ENCODE data around the gene S1PR5.
A peak's percentile ranks its signal among the peaks of the same experiment; 100 is the strongest.

S1PR5 gene

DNA sequence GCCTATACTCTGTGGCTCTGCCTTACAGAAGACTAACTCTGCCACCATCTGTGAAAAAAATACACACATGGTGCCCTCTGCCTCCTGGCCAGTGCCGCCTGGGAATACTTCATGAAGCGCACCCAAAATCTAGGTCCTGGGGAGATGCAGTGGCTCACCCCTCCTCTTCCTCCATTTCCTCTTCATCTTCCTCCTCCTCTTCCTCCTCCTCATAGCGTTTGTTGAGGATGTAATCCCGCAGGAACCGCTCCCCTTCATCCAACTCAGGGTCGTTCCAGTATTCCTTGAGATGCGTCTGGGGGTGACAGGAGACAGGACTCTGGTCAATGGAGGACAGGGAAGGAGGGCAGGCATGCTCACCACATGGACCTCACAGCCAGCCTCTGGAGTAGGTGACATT is 42.9 kb upstream of the S1PR5 start:
- DNase-seq (ENCODE audit: low read depth), result no peak
- H3K4me3 ChIP-seq (ENCODE audit: low read depth, low read length), result no peak overlapping the region
- TF ChIP-seq, protein P1, sequence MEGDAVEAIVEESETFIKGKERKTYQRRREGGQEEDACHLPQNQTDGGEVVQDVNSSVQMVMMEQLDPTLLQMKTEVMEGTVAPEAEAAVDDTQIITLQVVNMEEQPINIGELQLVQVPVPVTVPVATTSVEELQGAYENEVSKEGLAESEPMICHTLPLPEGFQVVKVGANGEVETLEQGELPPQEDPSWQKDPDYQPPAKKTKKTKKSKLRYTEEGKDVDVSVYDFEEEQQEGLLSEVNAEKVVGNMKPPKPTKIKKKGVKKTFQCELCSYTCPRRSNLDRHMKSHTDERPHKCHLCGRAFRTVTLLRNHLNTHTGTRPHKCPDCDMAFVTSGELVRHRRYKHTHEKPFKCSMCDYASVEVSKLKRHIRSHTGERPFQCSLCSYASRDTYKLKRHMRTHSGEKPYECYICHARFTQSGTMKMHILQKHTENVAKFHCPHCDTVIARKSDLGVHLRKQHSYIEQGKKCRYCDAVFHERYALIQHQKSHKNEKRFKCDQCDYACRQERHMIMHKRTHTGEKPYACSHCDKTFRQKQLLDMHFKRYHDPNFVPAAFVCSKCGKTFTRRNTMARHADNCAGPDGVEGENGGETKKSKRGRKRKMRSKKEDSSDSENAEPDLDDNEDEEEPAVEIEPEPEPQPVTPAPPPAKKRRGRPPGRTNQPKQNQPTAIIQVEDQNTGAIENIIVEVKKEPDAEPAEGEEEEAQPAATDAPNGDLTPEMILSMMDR (conservative IDR thresholded peaks at IDR 0.05; ENCODE audit: low read depth, low read length), result no peak

DNA sequence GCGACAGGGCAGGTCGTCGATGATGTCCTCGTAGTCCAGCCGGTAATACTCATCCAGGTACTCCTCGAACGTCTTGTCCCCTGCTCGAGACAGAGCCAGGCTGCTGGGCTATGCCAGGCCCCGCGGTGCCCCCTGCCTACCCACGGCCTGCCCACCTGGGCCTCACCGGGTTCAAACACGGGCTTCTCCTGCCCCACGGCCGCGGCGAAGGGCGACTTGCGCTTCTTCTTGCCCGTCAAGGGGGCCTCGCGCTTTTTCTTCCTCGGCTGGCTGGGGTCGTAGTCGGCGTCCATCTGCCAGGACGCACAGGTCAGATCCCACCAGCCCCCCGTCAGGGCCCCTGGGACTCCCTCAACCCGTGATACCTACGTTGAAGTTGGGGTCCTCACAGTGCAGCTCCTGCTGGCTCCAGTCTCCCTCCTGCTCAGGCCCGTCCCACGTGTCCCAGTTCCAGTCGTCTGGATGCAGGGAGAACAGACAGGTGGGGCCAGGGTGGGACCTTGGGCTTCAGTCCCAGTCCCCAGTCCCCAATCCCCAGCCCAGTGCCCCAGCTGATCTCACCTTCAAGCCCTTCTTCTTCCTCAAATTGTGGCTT is 40.5 kb upstream of the S1PR5 start:
- DNase-seq (ENCODE audit: low read depth), result no peak
- H3K4me3 ChIP-seq (ENCODE audit: low read depth, low read length), result no peak overlapping the region
- TF ChIP-seq, protein P1 (conservative IDR thresholded peaks at IDR 0.05; ENCODE audit: low read depth, low read length), result no peak

DNA sequence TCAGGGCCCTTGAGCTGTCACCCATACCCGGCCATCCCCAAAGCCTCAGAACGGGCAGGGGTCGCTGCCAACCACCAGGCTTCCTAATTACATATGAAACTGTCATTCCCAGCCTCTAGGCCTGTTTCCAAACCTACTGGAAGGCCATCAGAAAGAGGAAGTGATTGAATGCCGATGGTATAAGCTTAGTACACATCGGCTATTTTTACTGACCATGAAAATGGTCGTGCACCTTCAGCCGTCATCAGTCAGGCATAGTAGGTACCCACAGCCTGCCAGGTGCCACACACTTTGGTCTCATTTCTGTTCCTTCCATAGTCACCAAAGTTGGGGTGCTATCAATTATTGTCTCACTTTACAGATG is 38.3 kb upstream of the S1PR5 start:
- no peak overlapping the region for H3K4me3 ChIP-seq (ENCODE audit: low read depth, low read length)
- no peak for DNase-seq (ENCODE audit: low read depth)
- TF ChIP-seq, protein P1 (conservative IDR thresholded peaks at IDR 0.05; ENCODE audit: low read depth, low read length), result no peak

DNA sequence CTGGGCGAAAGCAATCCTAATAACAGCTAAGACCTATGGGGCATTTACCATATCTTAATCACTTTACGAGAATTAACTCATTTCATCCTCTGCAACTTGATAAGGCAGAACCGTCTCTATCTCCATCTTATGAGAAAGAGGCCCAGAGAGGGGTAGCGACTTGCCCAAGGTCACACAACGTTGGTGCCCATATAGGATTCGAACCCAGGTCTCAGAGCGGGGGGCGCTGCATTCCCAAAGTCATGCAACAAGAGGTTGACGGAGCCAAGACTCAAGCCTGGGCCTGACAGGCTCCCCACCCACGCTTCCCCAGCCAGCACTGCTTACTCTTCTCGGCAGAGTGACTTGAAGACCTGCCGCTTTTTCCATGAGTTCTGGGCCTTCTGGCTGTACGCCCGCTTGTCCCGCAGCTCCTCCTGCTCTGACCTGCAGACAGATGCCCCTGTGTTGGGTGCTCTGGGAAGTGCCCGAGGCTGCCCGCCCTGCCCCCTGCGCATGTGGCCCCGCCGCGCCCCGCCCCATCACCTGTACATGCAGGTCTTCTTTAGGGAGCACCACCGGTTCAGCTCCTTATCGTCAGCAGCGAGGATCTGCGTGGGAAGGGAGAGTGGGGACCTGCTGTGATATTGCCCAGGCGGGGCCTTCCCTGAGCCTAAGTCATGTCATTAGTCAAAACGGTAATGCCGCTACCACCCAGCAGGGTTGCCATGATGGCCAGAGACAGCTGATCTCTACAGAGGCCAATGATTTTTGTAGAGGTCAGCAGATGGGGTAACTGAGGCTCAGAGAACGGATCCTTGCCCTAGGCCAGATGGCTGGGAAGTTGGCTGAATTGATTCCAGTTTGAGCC is 37.7 kb upstream of the S1PR5 start:
- H3K4me3 ChIP-seq (ENCODE audit: low read depth, low read length), result no peak overlapping the region
- TF ChIP-seq, protein P1 (conservative IDR thresholded peaks at IDR 0.05; ENCODE audit: low read depth, low read length), result peak; percentile 13
- DNase-seq (ENCODE audit: low read depth), result no peak

DNA sequence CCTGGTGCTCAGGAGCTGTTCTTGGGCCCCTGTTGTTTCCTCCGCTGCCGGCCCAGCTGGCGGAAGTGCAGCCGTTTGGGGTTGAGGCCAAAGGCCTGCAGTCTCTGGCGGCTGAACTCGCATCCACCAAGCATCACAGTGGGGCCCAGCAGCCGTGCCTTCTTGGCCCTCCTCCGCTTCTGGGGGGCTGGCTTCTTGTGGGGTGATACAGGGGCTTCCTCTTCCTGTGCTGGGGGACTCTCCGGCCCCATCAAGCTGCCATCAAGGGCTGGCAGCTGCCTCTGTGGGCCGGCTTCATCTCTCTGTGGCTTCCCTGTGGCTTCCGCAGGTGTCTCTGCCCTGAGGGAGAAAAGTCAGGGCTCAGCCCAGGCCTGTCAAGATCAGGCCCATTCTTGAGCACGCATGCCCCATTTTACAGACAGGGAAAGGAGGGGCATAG is 36.7 kb upstream of the S1PR5 start:
- TF ChIP-seq, protein P1 (conservative IDR thresholded peaks at IDR 0.05; ENCODE audit: low read depth, low read length), result no peak
- no peak for DNase-seq (ENCODE audit: low read depth)
- H3K4me3 ChIP-seq (ENCODE audit: low read depth, low read length), result no peak overlapping the region

DNA sequence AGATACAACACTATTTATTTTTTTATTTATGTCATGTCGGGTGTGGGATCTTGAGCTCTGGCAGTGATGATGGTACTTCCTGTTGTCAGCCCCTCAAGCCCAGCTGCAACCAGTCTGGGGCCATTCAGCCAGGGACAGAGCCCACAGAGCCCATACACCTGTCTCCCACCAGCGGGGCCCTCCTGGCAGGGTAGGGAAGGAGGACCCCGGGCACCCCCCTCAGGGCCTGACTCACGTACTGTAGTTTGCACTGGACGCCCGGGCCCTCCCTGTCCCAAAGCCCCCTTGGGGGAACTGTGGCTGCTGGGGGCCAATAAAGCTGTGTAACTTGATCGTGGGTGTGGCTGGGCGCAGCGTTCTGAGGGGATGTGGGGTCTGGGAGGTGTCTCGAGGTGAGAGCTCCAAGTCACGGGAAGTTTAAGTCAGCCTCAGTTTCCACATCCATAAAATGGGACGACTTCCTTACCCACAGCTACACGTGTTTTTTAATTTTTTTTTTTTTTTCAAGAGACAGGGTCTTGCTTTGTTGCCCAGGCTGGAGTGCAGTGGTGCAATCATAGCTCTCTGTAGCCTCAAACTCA is 35.9 kb upstream of the S1PR5 start:
- TF ChIP-seq, protein P1 (conservative IDR thresholded peaks at IDR 0.05; ENCODE audit: low read depth, low read length), result no peak
- DNase-seq (ENCODE audit: low read depth), result no peak
- no peak overlapping the region for H3K4me3 ChIP-seq (ENCODE audit: low read depth, low read length)

Data from choroid plexus epithelial cell (primary cell).